CD4-positive, alpha-beta T cell treated with Interleukin-6 for 4 hours (primary cell): ENCODE data around the gene SLC14A1.
A peak's percentile ranks its signal among the peaks of the same experiment; 100 is the strongest.

Experiments
- DNase-seq: peaks from one replicate; pipeline ENCODE4 v3.0.0-alpha.2; 2020; ENCODE audit warnings: mixed read lengths

Gene SLC14A1

GRCh38 chr18:45723567-45724355 lies at the start of gene SLC14A1:
TSS of gene SLC14A1 (plus strand) at chr18:45724181. CDS start at chr18:45730321, 6,140 bp downstream.
- no peak for DNase-seq

GRCh38 chr18:45677276-45677807 lies 46.6 kb upstream of the SLC14A1 start:
- DNase-seq, result no peak

DNA sequence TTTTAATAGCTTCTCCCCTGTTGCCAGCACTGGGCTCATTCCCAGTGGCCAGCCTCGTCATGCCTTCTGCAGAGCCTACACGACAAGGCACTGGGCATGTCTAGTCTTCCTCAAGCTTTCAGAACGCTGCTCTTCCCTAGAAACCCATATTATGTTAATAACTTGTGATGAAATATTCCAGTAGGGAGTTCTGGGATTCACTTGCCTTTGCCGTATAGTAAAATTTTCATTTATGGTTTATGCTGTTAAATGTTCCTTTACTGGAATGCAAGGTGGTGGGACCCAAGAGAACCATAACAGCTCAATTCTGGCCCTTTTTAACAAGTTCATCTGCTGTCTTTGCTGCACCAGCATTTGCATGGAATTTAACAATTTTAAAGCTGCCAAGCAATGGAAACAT lies 45.5 kb upstream of the SLC14A1 start:
- no peak for DNase-seq

- no peak for DNase-seq
These were observed 45.1 kb upstream of the SLC14A1 start for GRCh38 chr18:45678850-45679249.

DNA sequence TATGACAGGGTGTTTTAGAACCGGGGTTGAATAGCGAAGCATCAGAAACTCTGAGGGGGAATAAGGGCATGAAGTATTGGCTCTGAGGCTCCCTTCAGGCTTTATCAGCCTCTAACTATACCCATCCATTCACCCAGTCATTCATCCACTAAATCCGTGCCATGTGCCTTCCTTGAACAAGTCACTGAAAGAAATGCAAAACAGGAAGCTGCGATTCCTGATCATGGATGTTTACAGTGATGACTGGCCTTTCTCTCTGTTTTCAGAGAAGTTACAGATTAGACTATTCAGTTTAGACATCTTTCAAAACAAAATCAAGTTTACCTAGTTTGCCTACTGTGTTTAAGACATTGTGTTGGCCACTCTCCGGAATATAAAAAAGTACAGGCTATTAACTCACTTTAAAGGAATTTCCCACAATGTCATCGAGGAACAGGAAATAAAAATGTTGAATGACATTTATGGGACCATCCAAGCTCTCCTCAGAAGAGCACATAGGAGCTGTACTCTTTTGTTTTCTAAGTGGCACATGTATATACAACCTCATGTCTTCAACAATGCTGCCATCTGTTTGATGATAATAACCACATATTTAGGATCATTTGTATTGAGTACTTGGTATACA lies 43.8 kb upstream of the SLC14A1 start:
- no peak for DNase-seq

- DNase-seq, result no peak
These were observed 41.8 kb upstream of the SLC14A1 start for GRCh38 chr18:45682181-45682580.

DNA sequence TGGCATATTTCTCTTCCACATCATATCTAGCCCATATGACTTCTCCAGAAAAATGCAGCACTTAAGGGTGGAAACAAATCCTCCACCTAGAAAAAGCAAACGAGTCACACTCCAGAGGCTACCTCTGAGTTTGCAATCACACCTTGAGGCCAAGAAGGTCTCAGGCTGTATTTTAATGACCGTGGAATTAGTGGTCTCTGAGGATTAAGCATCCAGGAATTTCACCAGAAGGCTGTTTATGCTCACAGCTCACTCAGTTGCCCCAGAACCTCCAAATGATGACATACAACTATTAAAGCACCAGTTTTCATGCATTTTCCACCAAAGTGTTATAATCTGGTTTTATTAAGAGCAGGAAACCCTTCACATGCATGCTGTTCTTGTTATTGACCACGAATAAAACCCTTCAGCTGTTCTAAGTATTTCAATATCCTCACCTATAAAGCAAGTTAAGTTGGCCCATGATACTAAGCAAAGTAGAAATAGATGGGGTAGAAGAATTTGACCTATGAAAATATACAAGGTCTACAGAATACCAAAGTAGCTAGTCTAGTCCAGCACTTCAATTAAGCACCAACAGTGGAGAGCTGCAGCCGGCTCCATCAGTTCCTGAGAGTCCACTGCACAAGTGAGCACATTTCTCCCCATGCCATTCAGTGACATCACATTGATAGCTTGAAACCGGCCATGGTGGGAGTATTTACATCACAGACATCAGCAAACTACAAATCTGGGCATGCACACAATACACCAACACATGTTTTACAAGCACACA lies 39.5 kb upstream of the SLC14A1 start:
- DNase-seq, result no peak

DNA sequence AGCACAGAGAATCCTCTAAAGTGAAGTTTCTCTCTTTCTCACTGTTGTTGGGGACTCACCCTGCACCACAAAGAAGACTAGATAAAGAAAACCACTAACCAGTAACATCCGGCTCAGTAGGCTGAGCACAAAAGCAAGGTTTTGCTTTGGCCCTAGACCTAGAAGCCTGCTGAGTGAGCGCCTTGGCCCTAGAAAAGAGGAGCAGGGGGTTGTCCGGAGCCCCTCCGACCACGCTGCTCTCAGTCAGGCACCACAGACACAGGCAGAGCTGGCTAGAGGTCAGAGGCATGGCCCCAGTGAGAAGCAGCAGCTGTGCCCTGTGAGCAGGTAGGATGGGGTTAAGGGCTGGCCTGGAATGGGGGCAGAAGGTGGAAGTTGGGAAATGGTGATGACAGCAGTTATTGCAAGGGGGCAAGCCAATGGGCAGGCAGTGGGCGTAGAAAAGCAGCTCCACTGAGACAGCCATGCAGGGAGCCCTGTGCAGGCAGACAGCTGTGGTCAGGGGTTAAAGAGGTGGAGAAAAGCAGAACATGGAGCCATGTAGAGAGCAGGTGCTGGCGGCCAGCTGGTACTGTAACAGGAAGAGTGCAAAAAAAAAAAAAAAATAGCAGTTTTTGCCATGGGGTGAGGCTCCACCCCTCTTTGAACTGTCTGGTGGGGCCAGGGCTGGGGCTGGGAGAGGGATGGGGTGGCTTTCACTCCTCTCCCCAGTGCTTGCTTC lies 36.9 kb upstream of the SLC14A1 start:
- peak; percentile 56 for DNase-seq

- DNase-seq, result peak; percentile 33
These were observed 36.4 kb upstream of the SLC14A1 start for GRCh38 chr18:45687621-45688020.

GRCh38 chr18:45688113-45688512 lies 35.9 kb upstream of the SLC14A1 start:
- no peak for DNase-seq

DNA sequence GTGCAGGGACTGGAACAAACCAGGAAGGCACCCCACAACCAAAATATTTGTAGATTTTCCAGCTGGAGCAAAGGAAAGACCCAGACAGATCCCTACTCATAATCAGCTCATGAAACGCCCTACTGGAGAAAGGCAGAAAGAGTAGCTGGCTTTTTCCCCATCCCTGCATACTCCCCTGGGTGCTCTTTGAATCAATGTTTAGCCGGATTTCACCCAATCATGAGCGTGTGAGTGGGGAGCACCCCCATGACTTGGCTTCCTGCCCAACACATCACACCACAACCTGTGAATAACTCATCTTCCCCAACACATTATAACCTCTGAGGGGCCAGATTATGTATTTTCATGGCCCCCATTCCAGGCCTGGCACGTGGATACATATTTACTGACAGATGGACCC lies 35.1 kb upstream of the SLC14A1 start:
- DNase-seq, result peak; percentile 87

DNA sequence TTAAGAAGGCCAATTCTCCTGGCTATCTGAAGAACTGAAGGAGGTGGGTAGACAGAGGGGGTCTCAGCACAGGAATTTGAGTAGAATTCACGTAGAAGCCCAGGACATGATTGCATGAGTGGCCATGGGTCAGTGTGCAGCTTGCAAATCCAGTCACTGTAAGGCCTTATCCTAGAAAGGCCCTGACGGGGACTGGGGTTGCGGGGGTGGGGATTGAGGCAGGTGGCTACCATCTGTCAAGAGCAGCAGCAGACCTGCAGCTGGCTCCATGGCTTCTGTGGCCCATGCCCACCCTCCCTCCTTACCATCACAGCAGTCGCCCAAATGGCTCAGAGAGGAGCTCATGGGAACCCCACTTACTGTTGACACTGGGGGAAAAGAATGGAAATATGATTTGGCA lies 34.6 kb upstream of the SLC14A1 start:
- DNase-seq, result no peak

DNA sequence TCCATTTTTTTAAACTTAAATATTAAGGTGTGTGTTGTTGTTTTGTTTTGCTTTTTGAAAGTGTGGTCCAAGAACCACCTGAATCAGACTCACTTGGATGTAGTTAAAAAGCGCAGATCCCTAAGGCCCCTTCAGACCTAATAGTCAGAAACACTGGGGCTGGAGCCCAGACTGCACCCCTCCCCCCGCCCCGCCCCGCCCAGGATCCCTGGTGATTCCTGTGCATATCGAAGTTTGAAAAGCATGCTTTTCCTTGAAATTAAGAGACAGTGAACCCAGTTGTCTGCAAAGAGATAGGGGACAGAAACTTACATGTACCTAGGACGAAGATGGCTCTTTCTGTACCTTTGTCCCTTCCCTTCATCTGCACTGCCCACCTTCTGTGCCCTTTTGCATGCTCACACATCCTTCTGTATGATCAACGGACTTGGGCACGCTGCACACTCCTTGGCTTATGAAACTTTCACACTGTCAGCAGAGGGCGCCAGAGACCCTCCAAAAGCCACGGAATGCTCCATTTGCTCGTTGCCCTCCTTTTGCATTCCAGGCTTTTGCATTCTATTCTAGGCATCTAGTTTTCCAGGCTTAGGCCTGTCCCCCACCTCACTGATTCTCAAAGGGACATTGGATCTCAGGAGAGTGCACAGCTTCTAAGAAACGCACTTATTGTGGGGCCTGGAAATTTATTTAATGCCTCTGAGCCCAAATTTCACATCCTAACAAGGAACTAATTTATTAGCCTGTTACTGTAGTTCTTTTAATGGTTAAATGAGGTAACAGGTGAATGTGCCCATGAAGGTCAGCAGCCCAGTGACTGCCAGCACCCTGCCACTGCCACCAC lies 32.8 kb upstream of the SLC14A1 start:
- peak; percentile 86 for DNase-seq

- DNase-seq, result no peak
These were observed 32.2 kb upstream of the SLC14A1 start for GRCh38 chr18:45691816-45692179.

GRCh38 chr18:45702708-45703265 lies 21.2 kb upstream of the SLC14A1 start:
- no peak for DNase-seq

GRCh38 chr18:45708831-45709230 lies 15.2 kb upstream of the SLC14A1 start:
- DNase-seq, result no peak

DNA sequence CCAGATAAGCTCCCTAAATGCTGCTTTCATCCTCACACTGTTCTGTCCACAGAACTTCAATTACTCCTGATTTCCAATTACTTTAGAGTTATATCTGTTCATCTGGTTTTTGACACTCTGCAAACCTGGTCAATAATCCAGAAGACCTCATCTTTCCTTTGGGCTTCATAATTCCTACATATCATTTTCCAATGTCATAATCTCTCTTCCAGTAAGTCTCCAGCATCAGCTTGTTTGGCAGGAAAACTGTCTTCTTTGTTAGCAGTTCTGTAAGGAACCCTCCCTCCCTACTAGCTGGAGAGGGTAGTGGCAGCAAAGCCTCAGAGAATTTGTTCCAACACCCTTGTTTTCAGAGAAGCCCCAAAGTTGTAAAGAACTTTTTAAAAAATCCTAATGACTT lies 11.9 kb upstream of the SLC14A1 start:
- no peak for DNase-seq

GRCh38 chr18:45713239-45713638 lies 10.7 kb upstream of the SLC14A1 start:
- no peak for DNase-seq

GRCh38 chr18:45715212-45715780 lies 8.7 kb upstream of the SLC14A1 start:
- no peak for DNase-seq

- no peak for DNase-seq
These were observed 4.9 kb upstream of the SLC14A1 start for GRCh38 chr18:45719106-45719505.

GRCh38 chr18:45722899-45723298 lies 1.1 kb upstream of the SLC14A1 start:
- peak; percentile 68 for DNase-seq
